OCI-LY7 (cell line): Measurements from ENCODE around the gene CAPZA2.

Experiments
- EZH2phosphoT487 ChIP-seq: fragments of 200-600 bp; sonication (generic); IDR thresholded peaks from 2 replicates; pipeline ENCODE4 v1.6.1; 2018; ENCODE audit warnings: low read depth, borderline replicate concordance, mild to moderate bottlenecking, mixed run types, antibody characterized with exemption, low read length, moderate library complexity, mixed read lengths
- TF ChIP-seq, protein P1 (sequence below): fragments of 200-600 bp; sonication (generic); conservative IDR thresholded peaks from 2 replicates; pipeline ENCODE4 v1.5.1; 2014; ENCODE audit warnings: mild to moderate bottlenecking, antibody characterized with exemption, low read length, moderate library complexity, mixed read lengths

DNA sequence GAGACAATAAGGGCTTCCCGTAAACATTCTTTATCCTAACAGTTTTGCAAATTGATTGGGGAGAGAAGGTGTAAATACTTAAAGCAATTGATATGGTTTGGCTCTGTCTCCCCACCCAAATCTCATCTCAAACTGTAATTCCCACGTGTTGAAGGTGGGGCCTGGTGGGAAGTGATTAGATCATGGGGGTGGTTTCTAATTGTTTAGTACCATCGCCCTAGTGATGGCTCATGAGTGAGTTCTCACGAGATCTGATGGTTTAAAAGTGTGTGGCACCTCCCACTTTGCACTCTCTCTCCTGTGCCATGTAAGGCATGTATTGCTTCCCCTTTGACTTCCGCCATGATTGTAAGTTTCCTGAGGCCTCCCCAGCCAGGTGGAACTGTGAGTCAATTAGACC, 22.1 kb upstream of the CAPZA2 start:
- TF ChIP-seq, protein P1, sequence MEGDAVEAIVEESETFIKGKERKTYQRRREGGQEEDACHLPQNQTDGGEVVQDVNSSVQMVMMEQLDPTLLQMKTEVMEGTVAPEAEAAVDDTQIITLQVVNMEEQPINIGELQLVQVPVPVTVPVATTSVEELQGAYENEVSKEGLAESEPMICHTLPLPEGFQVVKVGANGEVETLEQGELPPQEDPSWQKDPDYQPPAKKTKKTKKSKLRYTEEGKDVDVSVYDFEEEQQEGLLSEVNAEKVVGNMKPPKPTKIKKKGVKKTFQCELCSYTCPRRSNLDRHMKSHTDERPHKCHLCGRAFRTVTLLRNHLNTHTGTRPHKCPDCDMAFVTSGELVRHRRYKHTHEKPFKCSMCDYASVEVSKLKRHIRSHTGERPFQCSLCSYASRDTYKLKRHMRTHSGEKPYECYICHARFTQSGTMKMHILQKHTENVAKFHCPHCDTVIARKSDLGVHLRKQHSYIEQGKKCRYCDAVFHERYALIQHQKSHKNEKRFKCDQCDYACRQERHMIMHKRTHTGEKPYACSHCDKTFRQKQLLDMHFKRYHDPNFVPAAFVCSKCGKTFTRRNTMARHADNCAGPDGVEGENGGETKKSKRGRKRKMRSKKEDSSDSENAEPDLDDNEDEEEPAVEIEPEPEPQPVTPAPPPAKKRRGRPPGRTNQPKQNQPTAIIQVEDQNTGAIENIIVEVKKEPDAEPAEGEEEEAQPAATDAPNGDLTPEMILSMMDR, result no peak
- TF ChIP-seq EZH2phosphoT487, result no peak
